Loucy (cell line): Measurements from ENCODE around the gene ZDHHC4.

Experiments used
- CTCF ChIP-seq: fragments of 200-600 bp; sonication (generic); conservative IDR thresholded peaks from 2 replicates; pipeline ENCODE4 v1.5.1; 2014; ENCODE audit warnings: mild to moderate bottlenecking, antibody characterized with exemption, low read length
- EZH2phosphoT487 ChIP-seq: fragments of 200-600 bp; IDR thresholded peaks from 2 replicates; pipeline ENCODE4 v1.6.1; 2018; ENCODE audit warnings: antibody characterized with exemption, mild to moderate bottlenecking, moderate library complexity, borderline replicate concordance

GRCh38 chr7:6606866-6607583 lies 29.8 kb downstream of the ZDHHC4 start:
- TF ChIP-seq CTCF (no peak), EZH2phosphoT487 (no peak)
